MM.1S (cell line): ENCODE results near the gene GPRC5D.

Experiments
- DNase-seq: peaks from one replicate; pipeline ENCODE4 v3.0.0-alpha.2; 2015
- H2AFZ ChIP-seq: fragments of 300-600 bp; sonication (generic); 2 replicates; pipeline ENCODE4 v1.6.0; 2016; ENCODE audit warnings: antibody characterized with exemption, low read length
- H3F3A ChIP-seq: fragments of 300-600 bp; sonication (generic); 2 replicates; pipeline ENCODE4 v1.6.1; 2016; ENCODE audit warnings: mild to moderate bottlenecking, antibody characterized with exemption, low read length, moderate library complexity, mixed read lengths; ENCODE audit not compliant: insufficient read depth
- H3K27ac ChIP-seq: fragments of 300-600 bp; sonication (generic); 2 replicates; pipeline ENCODE4 v1.5.1; 2016; ENCODE audit warnings: mild to moderate bottlenecking, low read length
- H3K27me3 ChIP-seq: fragments of 300-600 bp; sonication (generic); replicated peaks from 2 replicates; pipeline ENCODE4 v1.6.0; 2016; ENCODE audit warnings: low read length; ENCODE audit not compliant: insufficient read depth
- H3K36me3 ChIP-seq: fragments of 300-600 bp; sonication (generic); replicated peaks from 2 replicates; pipeline ENCODE4 v1.6.1; 2016; ENCODE audit warnings: mild to moderate bottlenecking, low read length, mixed read lengths; ENCODE audit not compliant: insufficient read depth
- H3K4me1 ChIP-seq: fragments of 300-600 bp; sonication (generic); 2 replicates; pipeline ENCODE4 v1.6.1; 2016; ENCODE audit warnings: low read length, mixed read lengths
- H3K4me2 ChIP-seq: fragments of 300-600 bp; sonication (generic); 2 replicates; pipeline ENCODE4 v1.6.0; 2016; ENCODE audit warnings: low read depth, low read length
- H3K4me3 ChIP-seq: fragments of 300-600 bp; sonication (generic); 2 replicates; pipeline ENCODE4 v1.5.1; 2016; ENCODE audit warnings: low read length, mixed read lengths
- H3K79me2 ChIP-seq: fragments of 300-600 bp; sonication (generic); 2 replicates; pipeline ENCODE4 v1.6.1; 2016; ENCODE audit warnings: mixed run types, low read length, mixed read lengths
- H3K9ac ChIP-seq: fragments of 300-600 bp; sonication (generic); 2 replicates; pipeline ENCODE4 v1.6.1; 2016; ENCODE audit warnings: low read length, mixed read lengths
- H3K9me2 ChIP-seq: fragments of 300-600 bp; sonication (generic); replicated peaks from 2 replicates; pipeline ENCODE4 v1.6.1; 2016; ENCODE audit warnings: mild to moderate bottlenecking, low read length, mixed read lengths; ENCODE audit not compliant: insufficient read depth
- H3K9me3 ChIP-seq: fragments of 300-600 bp; sonication (generic); replicated peaks from 2 replicates; pipeline ENCODE4 v1.6.1; 2016; ENCODE audit warnings: mild to moderate bottlenecking, low read length, mixed read lengths; ENCODE audit not compliant: insufficient read depth
- H4K20me1 ChIP-seq: fragments of 300-600 bp; sonication (generic); 2 replicates; pipeline ENCODE4 v1.6.1; 2016; ENCODE audit warnings: mild to moderate bottlenecking, low read length, moderate library complexity, mixed read lengths; ENCODE audit not compliant: insufficient read depth
- EZH2 ChIP-seq: fragments of 300-600 bp; sonication (generic); optimal IDR thresholded peaks from 2 replicates; pipeline ENCODE3; 2017; ENCODE audit warnings: low read depth, mild to moderate bottlenecking, antibody characterized with exemption, low read length, mixed read lengths
- EZH2phosphoT487 ChIP-seq: fragments of 300-600 bp; sonication (generic); IDR thresholded peaks from 2 replicates; pipeline ENCODE4 v1.6.1; 2018; ENCODE audit warnings: antibody characterized with exemption, low read length
- TF ChIP-seq, protein P1 (sequence below): fragments of 300-600 bp; sonication (generic); IDR thresholded peaks from 2 replicates; pipeline ENCODE4 v1.5.1; 2016; ENCODE audit warnings: antibody characterized with exemption, low read length, mixed read lengths

Gene GPRC5D

DNA sequence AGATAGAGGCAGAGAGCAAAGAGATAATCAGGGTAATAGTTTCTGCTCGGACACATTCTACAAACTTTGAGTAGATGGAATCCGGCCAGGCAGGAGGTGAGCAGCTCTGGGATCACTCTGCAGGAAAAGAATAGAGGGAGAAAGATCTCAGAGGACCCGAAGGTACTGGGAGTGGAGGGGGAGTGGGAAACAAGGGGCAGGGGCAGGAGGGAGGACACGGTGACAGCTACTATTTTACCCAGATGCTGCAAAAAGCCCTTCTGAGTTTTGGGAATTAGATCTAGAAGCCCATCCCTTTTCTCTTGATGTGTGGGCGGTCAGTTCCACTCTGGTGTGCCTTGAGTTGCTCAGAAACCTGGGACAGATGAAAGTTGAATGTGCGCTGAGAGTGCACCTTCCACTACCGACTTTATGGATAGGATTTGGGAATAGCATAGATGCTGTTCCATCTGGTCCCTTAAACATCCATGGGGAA lies 60.1 kb downstream of the GPRC5D start:
- no peaks in the 10 kb centered on the region for H4K20me1 ChIP-seq
- no peak overlapping the region for H3K4me2 ChIP-seq
- H3K27me3 ChIP-seq, result 0 out of 2 replicates have a peak, but pooled peaks cover 4% of the 10 kb centered on the region
- no peak overlapping the region for H2AFZ ChIP-seq
- H3K27ac ChIP-seq, result no peak overlapping the region
- H3F3A ChIP-seq, result no peaks in the 10 kb centered on the region
- H3K9me3 ChIP-seq, result no peaks in the 10 kb centered on the region
- no peak overlapping the region for H3K4me3 ChIP-seq
- H3K4me1 ChIP-seq, result no peaks in the 10 kb centered on the region
- no peak for TF ChIP-seq EZH2
- TF ChIP-seq EZH2phosphoT487, result no peak
- TF ChIP-seq, protein P1, sequence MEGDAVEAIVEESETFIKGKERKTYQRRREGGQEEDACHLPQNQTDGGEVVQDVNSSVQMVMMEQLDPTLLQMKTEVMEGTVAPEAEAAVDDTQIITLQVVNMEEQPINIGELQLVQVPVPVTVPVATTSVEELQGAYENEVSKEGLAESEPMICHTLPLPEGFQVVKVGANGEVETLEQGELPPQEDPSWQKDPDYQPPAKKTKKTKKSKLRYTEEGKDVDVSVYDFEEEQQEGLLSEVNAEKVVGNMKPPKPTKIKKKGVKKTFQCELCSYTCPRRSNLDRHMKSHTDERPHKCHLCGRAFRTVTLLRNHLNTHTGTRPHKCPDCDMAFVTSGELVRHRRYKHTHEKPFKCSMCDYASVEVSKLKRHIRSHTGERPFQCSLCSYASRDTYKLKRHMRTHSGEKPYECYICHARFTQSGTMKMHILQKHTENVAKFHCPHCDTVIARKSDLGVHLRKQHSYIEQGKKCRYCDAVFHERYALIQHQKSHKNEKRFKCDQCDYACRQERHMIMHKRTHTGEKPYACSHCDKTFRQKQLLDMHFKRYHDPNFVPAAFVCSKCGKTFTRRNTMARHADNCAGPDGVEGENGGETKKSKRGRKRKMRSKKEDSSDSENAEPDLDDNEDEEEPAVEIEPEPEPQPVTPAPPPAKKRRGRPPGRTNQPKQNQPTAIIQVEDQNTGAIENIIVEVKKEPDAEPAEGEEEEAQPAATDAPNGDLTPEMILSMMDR, result no peak
- H3K79me2 ChIP-seq, result no peaks in the 10 kb centered on the region
- H3K9ac ChIP-seq, result no peak overlapping the region
- DNase-seq, result no peak
- H3K36me3 ChIP-seq, result no peaks in the 10 kb centered on the region
- H3K9me2 ChIP-seq, result no peaks in the 10 kb centered on the region

DNA sequence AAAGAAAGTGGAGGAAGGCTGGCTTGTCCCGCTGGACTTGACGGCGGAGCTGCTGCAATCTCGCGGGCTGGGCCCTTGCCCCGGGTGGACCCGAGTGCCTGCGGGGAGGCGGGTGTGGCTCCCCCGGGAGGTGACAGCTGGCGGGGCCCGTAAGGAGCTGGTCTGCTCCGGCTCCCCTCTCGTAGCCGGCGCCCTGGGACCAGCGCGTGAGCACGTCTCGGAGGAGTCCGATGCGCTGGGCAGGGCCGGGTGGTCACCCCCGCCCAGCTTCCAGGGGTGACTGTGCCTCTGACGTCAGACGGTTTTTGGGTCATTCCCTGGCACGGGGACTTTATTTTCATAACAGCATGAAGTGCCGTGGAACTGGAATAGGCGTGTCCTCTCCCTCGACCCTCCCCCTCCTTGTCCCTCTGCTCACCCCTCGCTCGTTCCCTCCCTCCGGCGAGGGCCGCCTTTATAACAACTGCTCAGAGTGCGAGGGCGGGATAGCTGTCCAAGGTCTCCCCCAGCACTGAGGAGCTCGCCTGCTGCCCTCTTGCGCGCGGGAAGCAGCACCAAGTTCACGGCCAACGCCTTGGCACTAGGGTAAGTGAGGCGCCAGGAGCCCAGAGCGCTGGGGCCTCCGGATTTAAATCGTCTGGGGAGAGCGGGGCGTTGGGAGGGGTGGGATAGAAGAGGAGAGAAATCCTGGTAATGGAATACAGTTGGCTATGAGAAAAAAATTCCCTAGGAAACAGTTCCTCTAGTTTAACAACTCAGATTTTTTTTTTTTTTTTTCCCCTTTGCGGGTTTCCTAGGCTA lies 60.7 kb downstream of the GPRC5D start, which contains the start of gene GPRC5A:
Gene GPRC5A, plus strand, starts transcription at position 483 of the 801 bp plus-strand sequence. CDS start 16,688 bp downstream, outside the sequence.
- peak within 1 kb of the TSS; percentile 96 for H3K4me2 ChIP-seq
- TF ChIP-seq, protein P1, result no peak; the same call in 1 of the 2 replicates
- TF ChIP-seq EZH2, result no peak
- no peak for TF ChIP-seq EZH2phosphoT487
- H2AFZ ChIP-seq, result peak within 1 kb of the TSS; percentile 83
- 0 out of 2 replicates have a peak, but pooled peaks cover 4% of the 10 kb centered on the region for H3K27me3 ChIP-seq
- no peaks in the 10 kb centered on the region for H3K9me2 ChIP-seq
- no peaks in the 10 kb centered on the region for H3K36me3 ChIP-seq
- H3K4me3 ChIP-seq, result peak within 1 kb of the TSS; percentile 53
- no peaks in the 10 kb centered on the region for H3K79me2 ChIP-seq
- no peaks in the 10 kb centered on the region for H3K4me1 ChIP-seq
- no peaks in the 10 kb centered on the region for H3K9me3 ChIP-seq
- peak within 1 kb of the TSS; percentile 39; the same call in 1 of the 2 replicates for H3K9ac ChIP-seq
- H3F3A ChIP-seq, result no peaks in the 10 kb centered on the region
- peak; percentile 48 for DNase-seq
- no peak within 1 kb of the TSS for H3K27ac ChIP-seq
- no peaks in the 10 kb centered on the region for H4K20me1 ChIP-seq
